WTC11 (cell line): ENCODE measurements around the gene LMF2. TPM values are rescaled to one million over a fixed set of nuclear protein-coding genes. Genes with fewer than 3 reads are reported as not detected.
A peak's percentile ranks its signal among the peaks of the same experiment; 100 is the strongest.
"Not testable (repeated sequence)": the region's sequence is repeated elsewhere in the genome, so short reads cannot be mapped to it uniquely, and the experiment has no call there.

Experiments used
- ATAC-seq: fragments of 200-7000 bp; cut with Tn5 transposase; 2 replicates; pipeline ENCODE4 v1.10.0; 2021; ENCODE audit warnings: mild to moderate bottlenecking, moderate library complexity
- CTCF ChIA-PET: fragments of 300-600 bp; sonication (Branson Sonifier 250); formaldehyde crosslinking; loops from one replicate; lab custom pipeline; 2021; ENCODE audit warnings: antibody characterized with exemption; lab: Charles Lee
- POLR2A ChIA-PET: fragments of 350-600 bp; sonication (Branson Sonifier 250); formaldehyde crosslinking; loops from one replicate; lab custom pipeline; 2021; ENCODE audit warnings: antibody characterized with exemption; lab: Charles Lee
- DNase-seq: peaks from one replicate; pipeline ENCODE4 v3.0.0; 2021; ENCODE audit warnings: low spot score
- H3K27ac Mint-ChIP-seq: 2 replicates; pipeline ENCODE4 v1.8.0; 2021; ENCODE audit warnings: mixed read lengths
- H3K27me3 Mint-ChIP-seq: 2 replicates; pipeline ENCODE4 v1.8.0; 2021; ENCODE audit warnings: low read depth, mild to moderate bottlenecking, moderate library complexity, mixed read lengths
- H3K36me3 Mint-ChIP-seq: 2 replicates; pipeline ENCODE4 v1.8.0; 2021; ENCODE audit warnings: mixed read lengths
- H3K4me1 Mint-ChIP-seq: 2 replicates; pipeline ENCODE4 v1.8.0; 2022; ENCODE audit warnings: mixed read lengths
- H3K4me3 Mint-ChIP-seq: 2 replicates; pipeline ENCODE4 v1.8.0; 2021; ENCODE audit warnings: mild to moderate bottlenecking, moderate library complexity, mixed read lengths
- H3K9me3 Mint-ChIP-seq: 2 replicates; pipeline ENCODE4 v1.8.0; 2021; ENCODE audit warnings: mixed read lengths
- E2F1 ChIP-seq: sonication (generic); formaldehyde crosslinking; IDR thresholded peaks from 2 replicates; pipeline ENCODE4 v1.8.0; 2022; ENCODE audit warnings: mild to moderate bottlenecking, missing genetic modification reagents
- ELF4 ChIP-seq: sonication (generic); formaldehyde crosslinking; IDR thresholded peaks from 2 replicates; pipeline ENCODE4 v1.8.1; 2022; ENCODE audit warnings: low read depth, mild to moderate bottlenecking, moderate library complexity, missing genetic modification reagents
- FOXP1 ChIP-seq: sonication (generic); formaldehyde crosslinking; IDR thresholded peaks from 2 replicates; pipeline ENCODE4 v1.8.0; 2022; ENCODE audit warnings: missing genetic modification reagents, mild to moderate bottlenecking, moderate library complexity, borderline replicate concordance
- GABPB1 ChIP-seq: sonication (generic); formaldehyde crosslinking; IDR thresholded peaks from 2 replicates; pipeline ENCODE4 v1.8.1; 2023; ENCODE audit warnings: mild to moderate bottlenecking, missing genetic modification reagents
- HMGXB4 ChIP-seq: sonication (generic); formaldehyde crosslinking; IDR thresholded peaks from 2 replicates; pipeline ENCODE4 v1.8.1; 2023; ENCODE audit warnings: mild to moderate bottlenecking, moderate library complexity, missing genetic modification reagents
- MXD4 ChIP-seq: fragments of 250-450 bp; sonication (Bioruptor Pico); IDR thresholded peaks from 2 replicates; pipeline ENCODE4 v1.8.0; 2021; ENCODE audit warnings: mild to moderate bottlenecking, moderate library complexity, borderline replicate concordance
- NR2C2 ChIP-seq: sonication (generic); formaldehyde crosslinking; IDR thresholded peaks from 2 replicates; pipeline ENCODE4 v1.8.0; 2022; ENCODE audit warnings: mild to moderate bottlenecking, missing genetic modification reagents
- RELA ChIP-seq: sonication (generic); formaldehyde crosslinking; IDR thresholded peaks from 2 replicates; pipeline ENCODE4 v1.8.1; 2022; ENCODE audit warnings: missing genetic modification reagents, mild to moderate bottlenecking, borderline replicate concordance
- SP1 ChIP-seq: sonication (generic); formaldehyde crosslinking; conservative IDR thresholded peaks from 2 replicates; pipeline ENCODE4 v1.8.1; 2022; ENCODE audit warnings: missing genetic modification reagents
- ZNF281 ChIP-seq: sonication (generic); formaldehyde crosslinking; IDR thresholded peaks from 2 replicates; pipeline ENCODE4 v1.8.0; 2023; ENCODE audit warnings: mild to moderate bottlenecking, missing genetic modification reagents
- ZNF416 ChIP-seq: fragments of 250-450 bp; sonication (Bioruptor Pico); IDR thresholded peaks from 2 replicates; pipeline ENCODE4 v1.9.0; 2021; ENCODE audit warnings: mild to moderate bottlenecking, inconsistent platforms
- total RNA-seq: library from RNA; stranded (reverse); gene quantifications from 3 replicates; pipeline ENCODE4 v1.2.3, GENCODE V29; 2021
- TF ChIP-seq, protein P1 (sequence below): sonication (generic); formaldehyde crosslinking; IDR thresholded peaks from 2 replicates; pipeline ENCODE4 v1.8.0; 2022; ENCODE audit warnings: mild to moderate bottlenecking, missing genetic modification reagents
- TF ChIP-seq, protein P2 (sequence below): sonication (generic); formaldehyde crosslinking; conservative IDR thresholded peaks from 2 replicates; pipeline ENCODE4 v1.8.1; 2022; ENCODE audit warnings: mild to moderate bottlenecking, missing genetic modification reagents

Gene LMF2
- total RNA-seq, 1 experiment from 2014 or later = 43.7 TPM

DNA sequence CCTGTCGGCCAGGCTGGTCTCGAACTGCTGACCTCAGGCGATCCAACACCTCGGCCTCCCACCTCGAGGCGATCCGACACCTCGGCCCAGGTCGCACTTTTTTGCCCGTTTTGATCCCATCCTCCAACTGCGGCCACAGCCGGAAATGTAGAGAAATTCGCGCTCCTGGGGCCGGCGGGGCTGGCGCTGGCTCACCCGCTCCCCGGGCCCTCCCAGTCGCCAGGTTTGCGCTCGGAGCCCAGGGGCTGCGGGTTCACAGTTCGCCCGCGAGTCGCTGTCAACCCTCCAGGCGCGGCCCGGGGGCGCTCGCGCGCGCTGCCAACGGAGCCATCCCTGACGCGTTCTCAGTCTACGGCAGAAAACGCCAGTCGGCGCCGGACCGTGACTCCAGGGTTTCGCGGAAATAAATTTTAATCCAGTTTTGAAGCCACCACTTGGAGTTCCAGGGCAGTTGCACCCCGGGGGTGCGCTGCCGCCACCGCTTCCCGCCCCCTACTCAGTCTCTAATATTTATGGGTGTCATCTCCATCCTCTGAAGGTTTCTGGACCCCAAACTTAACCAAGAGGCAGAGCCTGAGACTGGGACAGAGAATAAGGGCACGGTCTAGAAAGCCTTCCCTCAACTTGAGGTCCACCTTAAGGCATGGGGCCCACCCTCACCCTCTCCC, 36.7 kb upstream of the LMF2 start:
- Mint-ChIP-seq H3K9me3 (no peaks in the 10 kb centered on the region), H3K27me3 (peaks cover 11% of the 10 kb centered on the region), H3K36me3 (no peaks in the 10 kb centered on the region), H3K27ac (no peak overlapping the region), H3K4me1 (no peaks in the 10 kb centered on the region), H3K4me3 (peak overlapping the region; percentile 45)
- DNase-seq (peak; percentile 93), ATAC-seq (peak; percentile 95)
- ChIA-PET POLR2A (no interaction called here), CTCF (no interaction called here)
- TF ChIP-seq, protein P1, sequence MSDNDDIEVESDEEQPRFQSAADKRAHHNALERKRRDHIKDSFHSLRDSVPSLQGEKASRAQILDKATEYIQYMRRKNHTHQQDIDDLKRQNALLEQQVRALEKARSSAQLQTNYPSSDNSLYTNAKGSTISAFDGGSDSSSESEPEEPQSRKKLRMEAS = peak; percentile 57
- TF ChIP-seq SP1 (CRISPR knock-in tag) (no peak; the same call in 1 of the 2 replicates), HMGXB4 (CRISPR knock-in tag) (peak; percentile 77)

GRCh38 chr22:50542416-50542927, 35.0 kb upstream of the LMF2 start:
- POLR2A ChIA-PET = no interaction called here
- ATAC-seq = no peak
- no peaks in the 10 kb centered on the region for H3K9me3 Mint-ChIP-seq
- TF ChIP-seq ELF4 (no peak), E2F1 (CRISPR knock-in tag) (no peak), MXD4 (CRISPR knock-in tag) (no peak), ZNF416 (CRISPR knock-in tag) (no peak), ZNF281 (CRISPR knock-in tag) (no peak)
- TF ChIP-seq, protein P2, sequence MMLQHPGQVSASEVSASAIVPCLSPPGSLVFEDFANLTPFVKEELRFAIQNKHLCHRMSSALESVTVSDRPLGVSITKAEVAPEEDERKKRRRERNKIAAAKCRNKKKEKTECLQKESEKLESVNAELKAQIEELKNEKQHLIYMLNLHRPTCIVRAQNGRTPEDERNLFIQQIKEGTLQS (CRISPR knock-in tag) = no peak
- TF ChIP-seq, all 79 proteins: peak for 0
- H3K36me3 Mint-ChIP-seq = no peaks in the 10 kb centered on the region
- CTCF ChIA-PET = interaction anchor here (1.4 kb wide), 1 partner anchor 99 kb away, joined by 3 read pairs; no protein-coding TSS in a partner anchor
- no peak for DNase-seq
- H3K4me3 Mint-ChIP-seq = no peak overlapping the region
- no peak overlapping the region for H3K27ac Mint-ChIP-seq
- peaks cover 20% of the 10 kb centered on the region for H3K27me3 Mint-ChIP-seq
- H3K4me1 Mint-ChIP-seq = no peaks in the 10 kb centered on the region

DNA sequence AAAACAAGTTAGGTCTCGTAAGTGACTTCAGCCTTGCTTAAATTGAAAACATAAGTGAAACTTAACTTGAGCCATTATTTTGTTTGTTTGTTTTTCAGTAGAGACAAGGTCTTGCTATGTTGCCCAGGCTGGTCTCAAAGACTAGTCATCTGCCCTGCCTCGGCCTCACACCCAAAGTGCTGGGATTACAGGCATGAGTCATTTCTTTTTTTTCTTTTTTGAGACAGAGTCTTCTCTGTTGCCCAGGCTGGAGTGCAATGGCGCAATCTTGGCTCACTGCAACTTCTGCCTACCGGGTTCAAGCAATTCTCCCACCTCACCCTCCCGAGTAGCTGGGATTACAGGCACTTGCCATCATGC, 34.1 kb upstream of the LMF2 start:
- H3K27ac Mint-ChIP-seq, POLR2A ChIA-PET, H3K4me1 Mint-ChIP-seq, ATAC-seq, DNase-seq, H3K4me3 Mint-ChIP-seq, H3K9me3 Mint-ChIP-seq, H3K36me3 Mint-ChIP-seq: not testable (repeated sequence)
- CTCF ChIA-PET = interaction anchor here (0.7 to 1.4 kb wide), 2 partner anchors 99 to 155 kb away, joined by 3 to 5 read pairs; no protein-coding TSS in a partner anchor
- peaks cover 20% of the 10 kb centered on the region for H3K27me3 Mint-ChIP-seq
- TF ChIP-seq GABPB1 (CRISPR knock-in tag) = peak; percentile 64

DNA sequence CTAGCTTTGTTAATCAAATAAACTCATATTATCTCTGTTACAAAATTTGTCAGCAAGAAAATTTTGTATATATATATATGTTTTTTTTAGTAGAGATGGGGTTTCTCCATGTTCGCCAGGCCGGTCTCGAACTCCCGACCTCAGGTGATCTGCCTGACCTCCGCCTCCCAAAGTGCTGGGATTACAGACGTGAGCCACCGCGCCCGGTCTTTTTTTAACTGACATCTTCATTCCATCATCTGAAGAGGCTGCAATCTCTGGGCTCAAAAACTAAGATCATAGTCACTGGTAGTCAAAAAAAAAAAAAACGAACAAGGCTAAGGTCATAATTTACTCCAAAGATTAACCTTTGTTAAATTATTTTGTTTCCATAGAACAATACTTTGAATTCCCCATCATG, 32.9 kb upstream of the LMF2 start:
- ATAC-seq = no peak
- H3K4me1 Mint-ChIP-seq = no peaks in the 10 kb centered on the region
- no peaks in the 10 kb centered on the region for H3K9me3 Mint-ChIP-seq
- H3K27me3 Mint-ChIP-seq = peaks cover 20% of the 10 kb centered on the region
- no peak overlapping the region for H3K27ac Mint-ChIP-seq
- POLR2A ChIA-PET = no interaction called here
- TF ChIP-seq ZNF416 (CRISPR knock-in tag) (no peak), FOXP1 (no peak), NR2C2 (CRISPR knock-in tag) (no peak), RELA (CRISPR knock-in tag) (no peak)
- CTCF ChIA-PET = interaction anchor here (0.7 to 1.0 kb wide), 2 partner anchors 80 to 186 kb away, joined by 3 read pairs; no protein-coding TSS in a partner anchor
- no peak for DNase-seq
- H3K4me3 Mint-ChIP-seq = no peak overlapping the region
- no peaks in the 10 kb centered on the region for H3K36me3 Mint-ChIP-seq
